Testis (tissue), 3 donors: ENCODE data around the gene CHCHD6. TPM values are rescaled to one million over a fixed set of nuclear protein-coding genes. Genes with fewer than 3 reads are reported as not detected.
A peak's percentile ranks its signal among the peaks of the same experiment; 100 is the strongest.

Experiments used
- DNase-seq: peaks from one replicate; pipeline ENCODE4 v3.0.0-alpha.2; 2019
- H3K27ac ChIP-seq, 2 donors: fragments of 200-600 bp; sonication (generic); one replicate each; pipeline ENCODE4 v1.5.1; 2019
- H3K27me3 ChIP-seq: fragments of 200-600 bp; sonication (generic); one replicate; pipeline ENCODE4 v1.5.1; 2019
- H3K36me3 ChIP-seq: fragments of 200-600 bp; sonication (generic); one replicate; pipeline ENCODE4 v1.5.1; 2017; ENCODE audit warnings: low read depth; ENCODE audit errors: missing control alignments
- H3K4me1 ChIP-seq: fragments of 200-600 bp; sonication (generic); one replicate; pipeline ENCODE4 v1.5.1; 2019
- H3K4me3 ChIP-seq, 2 donors: fragments of 200-600 bp; sonication (generic); one replicate each; pipeline ENCODE4 v1.5.1; 2017 to 2019
- H3K9me3 ChIP-seq: fragments of 200-600 bp; sonication (generic); one replicate; pipeline ENCODE4 v1.5.1; 2017
- CTCF ChIP-seq, 3 experiments: fragments of 450-650 bp in 2 of 3; fragments of 200-600 bp in 1 of 3; sonication (generic) in 1 of 3; IDR thresholded peaks; one replicate each; pipeline ENCODE4 v1.5.1; 2016 to 2019; ENCODE audit warnings: antibody characterized with exemption in 3 of 3, mild to moderate bottlenecking in 2 of 3, moderate library complexity in 1 of 3
- POLR2A ChIP-seq: fragments of 450-650 bp; IDR thresholded peaks from one replicate; pipeline ENCODE4 v1.6.1; 2017; ENCODE audit warnings: antibody characterized with exemption, mild to moderate bottlenecking, moderate library complexity
- WGBS, 2 donors: methylation state at CpG; one replicate each; pipeline ENCODE4 v1.1.5; 2018; 5-methylcytosine and 5-hydroxymethylcytosine counted together
- intact Hi-C: fragments of 100-400 bp; cut with DNase I; formaldehyde crosslinking; loops from one replicate; pipeline ENCODE4 v1.15.1; 2023; ENCODE audit warnings: low total_unique reads
- polyA plus RNA-seq: library from polyadenylated mRNA; stranded (reverse); fragments of 350-450 nt; fragmentation: Illumina TruSeq; extraction: RNeasy Lipid Tissue Mini Kit (QIAGEN cat#74804); gene quantifications from one replicate; pipeline ENCODE4 v1.2.3, GENCODE V29; 2014; ENCODE audit warnings: low read depth, low replicate concordance; ENCODE audit not compliant: insufficient read depth
- total RNA-seq, 2 donors: library from RNA; depleted of rRNA; stranded (reverse); fragments of >200 nt; gene quantifications; one replicate each; pipeline ENCODE4 v1.2.3, GENCODE V29; 2016

CHCHD6 gene
- total and polyA plus RNA-seq, 3 donors from 2014 or later, result 47.6 to 84.6 (median 49.9) TPM

DNA sequence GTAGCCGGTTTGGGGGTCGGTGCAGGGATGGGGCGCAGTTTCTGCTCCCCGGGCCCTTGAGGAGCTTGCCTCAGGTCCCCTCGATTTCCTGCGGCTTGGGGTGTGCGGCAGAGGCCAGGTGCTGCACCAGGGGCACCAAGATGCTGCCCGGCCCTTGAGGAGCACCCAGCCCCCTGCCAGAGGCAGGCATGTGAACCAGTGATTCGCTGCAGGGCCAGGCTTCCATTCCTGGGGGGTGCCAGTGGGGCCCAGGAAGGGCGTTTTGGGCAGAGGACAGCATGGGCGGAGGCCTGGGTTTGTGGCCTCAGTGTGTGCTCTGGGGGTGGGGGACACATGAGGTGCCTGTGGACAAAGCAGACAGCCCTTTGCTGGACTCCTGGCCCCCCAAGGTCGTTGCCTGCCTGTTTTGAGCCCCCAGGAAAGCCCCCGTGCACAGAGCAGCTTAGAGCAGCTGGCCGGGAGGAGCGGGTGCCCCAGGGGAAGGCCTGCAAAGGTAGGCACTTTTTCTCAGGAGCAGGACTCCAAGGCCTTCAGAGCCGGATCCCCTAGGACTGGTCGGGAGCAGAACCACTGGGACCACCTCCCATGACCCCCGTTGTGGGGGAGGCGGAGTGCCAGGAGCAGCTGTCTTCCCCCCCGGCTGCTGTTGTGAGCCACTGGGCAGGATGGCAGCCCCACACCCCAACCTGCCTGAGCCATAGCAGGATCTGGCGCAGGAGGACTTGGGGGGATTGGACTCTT, 280.5 kb downstream of the CHCHD6 start:
- H3K36me3 ChIP-seq, result no peaks in the 10 kb centered on the region
- peak overlapping the region in 1 of 2 donors; percentile 24 for H3K27ac ChIP-seq
- intact Hi-C loops, result loop anchor here (5.0 to 10.0 kb wide), 2 partner anchors 232 to 310 kb away; no protein-coding TSS in a partner anchor
- no peaks in the 10 kb centered on the region for H3K27me3 ChIP-seq
- no peaks in the 10 kb centered on the region for H3K9me3 ChIP-seq
- 28 to 40% methylated on average over 4 to 21 of the region's 21 CpGs for WGBS, 2 donors
- H3K4me3 ChIP-seq, result peak overlapping the region; percentile 77 to 79
- no peak for DNase-seq
- TF ChIP-seq CTCF (IDR thresholded peaks at IDR 0.05), result no peak
- peaks cover 20% of the 10 kb centered on the region for H3K4me1 ChIP-seq

DNA sequence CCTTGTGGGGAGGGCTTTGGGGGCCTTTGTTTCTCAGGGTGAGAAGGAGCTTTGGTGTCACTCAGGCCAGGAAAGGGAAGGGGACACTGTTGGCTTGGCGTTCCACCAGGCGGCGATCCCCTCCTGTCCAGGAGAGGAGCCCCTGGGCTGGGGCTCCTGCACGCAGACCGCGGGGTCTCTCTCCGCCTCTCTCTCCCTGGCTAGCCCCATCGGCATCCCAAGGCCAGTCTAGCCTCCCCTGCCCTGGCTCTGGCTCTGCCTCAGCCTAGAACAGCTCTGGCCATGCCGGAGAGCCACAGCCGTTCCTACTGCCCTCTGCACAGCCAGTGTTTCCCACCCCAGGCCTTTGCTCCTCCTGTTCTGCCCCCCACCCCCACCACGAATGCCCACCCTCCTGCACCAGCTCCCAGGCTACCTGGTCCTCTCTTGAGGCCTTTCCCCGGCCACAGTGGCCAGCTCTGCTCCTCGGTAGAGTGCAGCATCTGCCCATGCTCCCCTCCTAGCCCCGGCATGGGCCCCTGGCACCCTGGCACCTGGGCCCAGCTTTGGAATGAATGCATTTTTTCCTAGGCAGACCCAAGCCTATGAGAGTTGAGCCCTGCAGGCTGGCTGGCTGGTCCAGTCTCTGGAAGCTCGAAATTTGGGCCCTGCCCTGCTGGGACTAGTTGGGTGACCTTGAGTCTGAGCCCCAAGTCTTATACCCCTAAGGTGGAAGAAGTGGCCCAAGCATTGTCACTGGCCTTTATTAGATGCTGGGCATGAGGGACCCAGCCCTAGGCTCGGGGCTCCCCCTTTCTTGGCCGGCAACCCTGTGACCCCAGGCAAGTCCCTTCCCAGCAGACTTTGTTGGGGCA, 281.3 kb downstream of the CHCHD6 start:
- no peaks in the 10 kb centered on the region for H3K36me3 ChIP-seq
- no peak for TF ChIP-seq POLR2A
- TF ChIP-seq CTCF (IDR thresholded peaks at IDR 0.05), result no peak
- whole genome bisulfite sequencing, 2 donors, result 65 to 66% methylated on average over 13 to 16 of the region's 17 CpGs
- H3K27ac ChIP-seq, result no peak overlapping the region
- intact Hi-C loops, result loop anchor here (10.0 kb wide), 1 partner anchor 311 kb away; no protein-coding TSS in a partner anchor
- DNase-seq, result no peak
- H3K27me3 ChIP-seq, result no peaks in the 10 kb centered on the region
- no peak overlapping the region for H3K4me3 ChIP-seq
- peaks cover 20% of the 10 kb centered on the region for H3K4me1 ChIP-seq
- H3K9me3 ChIP-seq, result no peaks in the 10 kb centered on the region

- WGBS, 2 donors, result 56 to 65% methylated on average over 8 to 9 of the region's 9 CpGs
- Histone ChIP-seq H3K27ac (no peak overlapping the region), H3K4me3 (no peak overlapping the region), H3K36me3 (no peaks in the 10 kb centered on the region), H3K9me3 (no peaks in the 10 kb centered on the region), H3K4me1 (peaks cover 20% of the 10 kb centered on the region), H3K27me3 (no peaks in the 10 kb centered on the region)
- no peak for TF ChIP-seq POLR2A
- TF ChIP-seq CTCF (IDR thresholded peaks at IDR 0.05), result no peak
- DNase-seq, result no peak
- intact Hi-C loops, result loop anchor here (10.0 kb wide), 1 partner anchor 311 kb away; no protein-coding TSS in a partner anchor
These were observed 282.0 kb downstream of the CHCHD6 start for GRCh38 chr3:126986001-126986400.

DNA sequence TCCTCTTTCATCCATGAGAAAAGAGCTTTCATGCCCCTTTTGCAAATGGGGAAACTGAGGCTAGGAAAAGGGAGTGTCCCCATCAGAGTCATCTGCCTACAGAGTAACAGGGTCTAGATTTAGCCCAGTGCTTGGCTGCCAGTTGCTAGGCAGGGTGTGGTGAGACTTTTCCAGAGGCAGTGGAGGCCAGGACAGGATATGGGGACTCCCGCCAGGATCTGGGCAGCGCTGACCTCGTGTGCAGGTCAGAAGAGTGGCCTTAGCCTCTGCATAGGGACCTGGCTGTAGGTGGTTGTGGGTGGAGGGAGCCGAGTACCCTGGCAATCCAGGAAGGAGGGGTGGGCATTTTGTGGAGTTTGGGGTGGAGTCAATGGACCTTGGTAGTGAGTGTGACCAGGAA, 283.1 kb downstream of the CHCHD6 start:
- Histone ChIP-seq H3K9me3 (no peaks in the 10 kb centered on the region), H3K27ac (no peak overlapping the region), H3K4me3 (no peak overlapping the region), H3K27me3 (no peaks in the 10 kb centered on the region), H3K4me1 (peaks cover 23% of the 10 kb centered on the region), H3K36me3 (no peaks in the 10 kb centered on the region)
- WGBS, 2 donors, result 77 to 85% methylated on average over 4 of the region's 4 CpGs
- DNase-seq, result no peak
- intact Hi-C loops, result loop anchor here (10.0 kb wide), 1 partner anchor 312 kb away; no protein-coding TSS in a partner anchor
- TF ChIP-seq CTCF (IDR thresholded peaks at IDR 0.05), result no peak
- no peak for TF ChIP-seq POLR2A
